Calu3 (cell line): Measurements from ENCODE around the gene HOXC4. TPM values are rescaled to one million over a fixed set of nuclear protein-coding genes. Genes with fewer than 3 reads are reported as not detected.

Experiments
- BruUV-seq: library from RNA; stranded (reverse); fragments of 400-500 nt; replicated peaks from 2 replicates; lab custom pipeline; 2021; lab: Mats Ljungman, UMichigan
- CTCF ChIA-PET: fragments of 300-600 bp; sonication (Branson Sonifier 250); formaldehyde crosslinking; loops from one replicate; lab custom pipeline; 2022; ENCODE audit warnings: antibody characterized with exemption; lab: Charles Lee
- DNase-seq: peaks from one replicate; pipeline ENCODE4 v3.0.0; 2022
- H3K27ac Mint-ChIP-seq: one replicate; pipeline ENCODE4 v1.8.0; 2022; ENCODE audit warnings: mixed read lengths; ENCODE audit not compliant: unreplicated experiment
- H3K27me3 Mint-ChIP-seq: one replicate; pipeline ENCODE4 v1.8.0; 2022; ENCODE audit warnings: mixed read lengths; ENCODE audit not compliant: unreplicated experiment
- H3K36me3 Mint-ChIP-seq: one replicate; pipeline ENCODE4 v1.8.0; 2022; ENCODE audit warnings: mild to moderate bottlenecking, moderate library complexity, mixed read lengths; ENCODE audit not compliant: insufficient read depth, unreplicated experiment
- H3K4me1 Mint-ChIP-seq: one replicate; pipeline ENCODE4 v1.8.0; 2022; ENCODE audit warnings: mild to moderate bottlenecking, low read depth, mixed read lengths; ENCODE audit not compliant: unreplicated experiment
- H3K4me3 Mint-ChIP-seq: one replicate; pipeline ENCODE4 v1.8.0; 2022; ENCODE audit warnings: mild to moderate bottlenecking, low read depth, moderate library complexity, mixed read lengths; ENCODE audit not compliant: unreplicated experiment
- H3K9me3 Mint-ChIP-seq: one replicate; pipeline ENCODE4 v1.8.0; 2022; ENCODE audit warnings: low read depth, mixed read lengths; ENCODE audit not compliant: unreplicated experiment
- CTCF ChIP-seq: fragments of 200-600 bp; IDR thresholded peaks from one replicate; pipeline ENCODE4 v1.8.0; 2022; ENCODE audit warnings: antibody characterized with exemption; ENCODE audit not compliant: unreplicated experiment
- intact Hi-C: fragments of 100-400 bp; cut with micrococcal nuclease; formaldehyde crosslinking; loops from one replicate; pipeline ENCODE4 v1.10.0; 2022; ENCODE audit not compliant: unreplicated experiment
- total RNA-seq: library from RNA; stranded (reverse); gene quantifications from 2 replicates; pipeline ENCODE4 v1.2.3, GENCODE V29; 2022

The HOXC4 gene
- total RNA-seq, 1 experiment from 2014 or later = 0.57 TPM

DNA sequence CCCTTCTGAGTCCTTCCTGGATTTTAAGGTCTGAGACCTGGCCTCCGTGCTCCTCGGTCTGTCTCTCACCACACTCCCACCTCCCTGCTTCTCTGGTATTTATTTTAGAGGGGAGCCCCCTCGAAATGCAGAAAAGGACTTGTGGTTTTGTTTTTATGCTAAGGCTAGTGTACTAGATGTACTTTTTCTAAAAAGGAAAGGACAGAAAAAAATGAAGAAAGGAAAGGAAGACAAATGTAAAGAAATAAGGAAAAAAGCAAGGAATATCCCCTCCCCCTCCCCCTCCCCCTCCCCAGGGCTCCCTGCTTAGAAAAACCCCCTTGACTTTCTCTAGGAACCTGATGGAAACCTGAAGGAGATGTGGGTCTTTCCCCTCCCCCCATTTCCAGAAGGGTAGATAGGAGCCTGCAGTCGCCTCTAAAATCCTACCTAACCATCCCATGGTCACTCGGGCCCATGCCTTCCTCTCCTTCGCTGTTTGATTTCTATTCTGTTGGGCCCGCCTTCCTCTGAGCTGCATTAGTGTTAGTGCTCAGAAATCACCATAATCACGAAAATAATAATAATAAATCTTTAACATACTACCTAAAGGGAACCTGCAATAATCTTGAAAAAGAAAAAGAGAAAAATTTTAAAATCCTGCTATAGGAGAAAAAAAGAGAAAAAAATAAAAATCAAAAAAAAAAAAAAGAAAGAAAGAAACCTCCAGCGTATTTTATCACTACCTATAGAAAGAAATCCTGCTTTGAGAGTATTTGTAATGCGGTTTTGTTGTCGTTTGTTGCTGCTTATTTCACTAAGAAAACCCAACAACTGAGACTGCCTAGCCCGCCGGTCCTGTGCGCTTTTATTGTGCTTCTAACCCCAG is 41.7 kb upstream of the HOXC4 start:
- H3K27ac Mint-ChIP-seq = no peak overlapping the region
- no peak overlapping the region for H3K4me3 Mint-ChIP-seq
- no peaks in the 10 kb centered on the region for H3K9me3 Mint-ChIP-seq
- TF ChIP-seq CTCF = no peak
- BruUV-seq = no TSS peak
- intact Hi-C loops = no loop called here
- peaks cover under 1% of the 10 kb centered on the region for H3K36me3 Mint-ChIP-seq
- peaks cover 12% of the 10 kb centered on the region for H3K4me1 Mint-ChIP-seq
- DNase-seq = no peak
- CTCF ChIA-PET = interaction anchor here (0.6 kb wide), 2 partner anchors 181 to 284 kb away, joined by 3 read pairs; no protein-coding TSS in a partner anchor
- peaks cover 93% of the 10 kb centered on the region for H3K27me3 Mint-ChIP-seq

GRCh38 chr12:54012631-54013409 is 40.8 kb upstream of the HOXC4 start:
- Mint-ChIP-seq H3K36me3 (peaks cover 10% of the 10 kb centered on the region), H3K27me3 (peaks cover 93% of the 10 kb centered on the region), H3K4me3 (no peak overlapping the region), H3K4me1 (peaks cover 12% of the 10 kb centered on the region), H3K9me3 (no peaks in the 10 kb centered on the region), H3K27ac (no peak overlapping the region)
- intact Hi-C loops = no loop called here
- CTCF ChIA-PET = interaction anchor here (0.6 kb wide), 1 partner anchor 180 kb away, joined by 3 read pairs; no protein-coding TSS in a partner anchor
- no TSS peak for BruUV-seq
- no peak for TF ChIP-seq CTCF
- DNase-seq = no peak

DNA sequence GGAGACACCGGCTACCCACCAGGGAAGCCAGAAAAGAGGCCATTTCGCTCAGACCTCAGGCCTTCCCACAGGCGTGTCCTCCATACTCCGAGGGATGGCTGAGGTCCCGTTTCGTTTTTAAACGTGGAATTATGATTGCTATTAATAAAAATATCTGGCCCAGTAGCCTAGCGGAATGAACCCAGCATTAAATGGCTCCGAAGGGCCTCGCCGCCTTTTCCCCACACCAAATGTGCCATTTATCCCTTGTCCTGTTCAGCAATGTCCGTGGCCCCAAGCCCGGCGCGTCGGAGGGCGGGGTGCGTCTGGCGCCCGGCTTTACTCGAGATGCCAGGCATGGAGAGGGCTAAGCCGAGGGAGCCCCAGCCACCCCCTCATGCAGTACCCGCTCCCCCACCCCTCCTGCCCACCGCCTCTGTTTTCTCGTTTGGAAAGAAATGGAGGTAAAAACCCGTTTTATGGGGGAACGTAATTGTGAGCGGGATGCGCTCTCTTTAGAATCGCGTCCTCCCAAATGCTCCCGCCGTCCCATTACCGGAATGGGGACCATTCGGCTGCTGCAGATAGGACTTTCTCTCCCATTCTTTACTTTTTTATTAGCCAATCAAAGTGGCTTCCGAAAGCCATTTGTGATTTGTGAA is 39.1 kb upstream of the HOXC4 start:
- BruUV-seq = no TSS peak
- CTCF ChIA-PET = no interaction called here
- H3K9me3 Mint-ChIP-seq = no peaks in the 10 kb centered on the region
- peaks cover 80% of the 10 kb centered on the region for H3K27me3 Mint-ChIP-seq
- TF ChIP-seq CTCF = no peak
- H3K36me3 Mint-ChIP-seq = peaks cover 11% of the 10 kb centered on the region
- no peak for DNase-seq
- H3K27ac Mint-ChIP-seq = no peak overlapping the region
- intact Hi-C loops = no loop called here
- H3K4me3 Mint-ChIP-seq = no peak overlapping the region
- H3K4me1 Mint-ChIP-seq = peaks cover 12% of the 10 kb centered on the region
